SK-N-SH treated with all-trans-retinoic acid at 6 μM for 48 hours (cell line): ENCODE results near the gene GPR160.

Source experiments
- ATAC-seq: fragments of 200-7000 bp; cut with Tn5 transposase; 3 replicates; pipeline ENCODE4 v1.9.1; 2020; ENCODE audit warnings: mild to moderate bottlenecking, moderate library complexity
- BACH2 ChIP-seq: fragments of 250-450 bp; sonication (Bioruptor Pico); IDR thresholded peaks from 2 replicates; pipeline ENCODE4 v1.9.0; 2021; ENCODE audit warnings: mild to moderate bottlenecking, borderline replicate concordance
- CREB5 ChIP-seq: fragments of 250-450 bp; sonication (Bioruptor Pico); IDR thresholded peaks from 2 replicates; pipeline ENCODE4 v1.5.1; 2020; ENCODE audit warnings: low read depth, mild to moderate bottlenecking, moderate library complexity
- CSDC2 ChIP-seq: fragments of 250-450 bp; sonication (Bioruptor Pico); IDR thresholded peaks from 2 replicates; pipeline ENCODE4 v1.5.0; 2020; ENCODE audit warnings: mild to moderate bottlenecking, moderate library complexity
- CSRNP3 ChIP-seq: fragments of 250-450 bp; sonication (Bioruptor Pico); IDR thresholded peaks from 2 replicates; pipeline ENCODE4 v1.5.1; 2021; ENCODE audit warnings: mild to moderate bottlenecking, moderate library complexity
- ESRRG ChIP-seq: fragments of 250-450 bp; sonication (Bioruptor Pico); IDR thresholded peaks from 2 replicates; pipeline ENCODE4 v1.6.1; 2021; ENCODE audit warnings: mild to moderate bottlenecking
- GLIS3 ChIP-seq: fragments of 250-450 bp; sonication (Bioruptor Pico); IDR thresholded peaks from 2 replicates; pipeline ENCODE4 v1.5.0; 2020; ENCODE audit warnings: mild to moderate bottlenecking, moderate library complexity
- ISL1 ChIP-seq: fragments of 250-450 bp; sonication (Bioruptor Pico); IDR thresholded peaks from 2 replicates; pipeline ENCODE4 v2.1.2; 2022; ENCODE audit warnings: mild to moderate bottlenecking, moderate library complexity
- OSR1 ChIP-seq: fragments of 250-450 bp; sonication (Bioruptor Pico); IDR thresholded peaks from 2 replicates; pipeline ENCODE4 v1.8.0; 2022; ENCODE audit warnings: moderate library complexity, mild to moderate bottlenecking, inconsistent platforms
- POU6F1 ChIP-seq: fragments of 250-450 bp; sonication (Bioruptor Pico); IDR thresholded peaks from 2 replicates; pipeline ENCODE4 v1.8.0; 2021; ENCODE audit warnings: low read depth, mild to moderate bottlenecking, moderate library complexity, borderline replicate concordance
- PPARA ChIP-seq: fragments of 250-450 bp; sonication (Bioruptor Pico); IDR thresholded peaks from 2 replicates; pipeline ENCODE4 v1.5.0; 2020; ENCODE audit warnings: mild to moderate bottlenecking, borderline replicate concordance
- RARB ChIP-seq: fragments of 250-450 bp; sonication (Bioruptor Pico); IDR thresholded peaks from 2 replicates; pipeline ENCODE4 v1.8.0; 2021; ENCODE audit warnings: mild to moderate bottlenecking, moderate library complexity
- SNAI2 ChIP-seq: fragments of 250-450 bp; sonication (Bioruptor Pico); IDR thresholded peaks from 2 replicates; pipeline ENCODE4 v1.5.0; 2020; ENCODE audit warnings: mild to moderate bottlenecking, moderate library complexity
- TCF4 ChIP-seq: fragments of 250-450 bp; sonication (Bioruptor Pico); IDR thresholded peaks from 2 replicates; pipeline ENCODE4 v1.8.0; 2021; ENCODE audit warnings: mild to moderate bottlenecking, moderate library complexity, borderline replicate concordance
- TSHZ2 ChIP-seq: fragments of 250-450 bp; sonication (Bioruptor Pico); IDR thresholded peaks from 2 replicates; pipeline ENCODE4 v1.5.0; 2020; ENCODE audit warnings: mild to moderate bottlenecking, moderate library complexity
- ZC3H10 ChIP-seq: fragments of 250-450 bp; sonication (Bioruptor Pico); IDR thresholded peaks from 2 replicates; pipeline ENCODE4 v1.5.1; 2021; ENCODE audit warnings: mild to moderate bottlenecking, moderate library complexity
- ZFP3 ChIP-seq: fragments of 250-450 bp; sonication (Bioruptor Pico); IDR thresholded peaks from 2 replicates; pipeline ENCODE4 v1.5.0; 2020; ENCODE audit warnings: mild to moderate bottlenecking, moderate library complexity
- ZFP30 ChIP-seq: fragments of 450-650 bp; formaldehyde crosslinking; IDR thresholded peaks from 2 replicates; pipeline ENCODE4 v1.5.0; 2022; ENCODE audit warnings: mild to moderate bottlenecking, moderate library complexity
- ZNF565 ChIP-seq: fragments of 450-650 bp; formaldehyde crosslinking; conservative IDR thresholded peaks from 2 replicates; pipeline ENCODE4 v1.5.0; 2020; ENCODE audit warnings: low read depth, mild to moderate bottlenecking, moderate library complexity
- ZNF70 ChIP-seq: fragments of 450-650 bp; formaldehyde crosslinking; IDR thresholded peaks from 2 replicates; pipeline ENCODE4 v1.5.0; 2020; ENCODE audit warnings: mild to moderate bottlenecking, moderate library complexity
- ZNF8 ChIP-seq: fragments of 450-650 bp; formaldehyde crosslinking; IDR thresholded peaks from 2 replicates; pipeline ENCODE4 v1.5.0; 2020; ENCODE audit warnings: mild to moderate bottlenecking, moderate library complexity

Gene GPR160

GRCh38 chr3:170076715-170077238 is 39.0 kb downstream of the GPR160 start:
- TF ChIP-seq RARB (CRISPR knock-in tag) (no peak), CSDC2 (CRISPR knock-in tag) (no peak), ZNF8 (CRISPR knock-in tag) (no peak), OSR1 (CRISPR knock-in tag) (no peak)
- no peak for ATAC-seq

GRCh38 chr3:170077361-170077760 is 39.6 kb downstream of the GPR160 start:
- ATAC-seq = no peak
- TF ChIP-seq ZNF565 (CRISPR knock-in tag) (no peak), CREB5 (CRISPR knock-in tag) (no peak), ISL1 (CRISPR knock-in tag) (no peak), SNAI2 (no peak), GLIS3 (CRISPR knock-in tag) (no peak), ZC3H10 (CRISPR knock-in tag) (no peak), OSR1 (CRISPR knock-in tag) (no peak), CSDC2 (CRISPR knock-in tag) (no peak), ESRRG (CRISPR knock-in tag) (no peak), CSRNP3 (CRISPR knock-in tag) (no peak), PPARA (CRISPR knock-in tag) (no peak), ZNF70 (CRISPR knock-in tag) (no peak), ZNF8 (CRISPR knock-in tag) (no peak), TSHZ2 (CRISPR knock-in tag) (no peak), ZFP3 (no peak), BACH2 (CRISPR knock-in tag) (no peak), RARB (CRISPR knock-in tag) (no peak), ZFP30 (no peak)

GRCh38 chr3:170078620-170079281 is 41.0 kb downstream of the GPR160 start:
- peak; percentile 25; the same call in 2 of the 3 replicates for ATAC-seq
- no peak for TF ChIP-seq GLIS3 (CRISPR knock-in tag)
- no peak for TF ChIP-seq ZC3H10 (CRISPR knock-in tag)
- no peak for TF ChIP-seq PPARA (CRISPR knock-in tag)
- TF ChIP-seq ISL1 (CRISPR knock-in tag) = no peak
- TF ChIP-seq CREB5 (CRISPR knock-in tag) = no peak
- TF ChIP-seq BACH2 (CRISPR knock-in tag) = no peak
- no peak for TF ChIP-seq RARB (CRISPR knock-in tag)
- no peak for TF ChIP-seq ZFP30
- TF ChIP-seq TCF4 = no peak
- no peak for TF ChIP-seq POU6F1 (CRISPR knock-in tag)
- no peak for TF ChIP-seq SNAI2
- TF ChIP-seq TSHZ2 (CRISPR knock-in tag) = no peak
- TF ChIP-seq ZNF70 (CRISPR knock-in tag) = no peak
- TF ChIP-seq CSRNP3 (CRISPR knock-in tag) = no peak
- TF ChIP-seq OSR1 (CRISPR knock-in tag) = no peak
- no peak for TF ChIP-seq ZFP3
